ENCODE data around the gene CTDSP2.
"Not testable (repeated sequence)": the region's sequence is repeated elsewhere in the genome, so short reads cannot be mapped to it uniquely, and the experiment has no call there.

CTDSP2 gene

GRCh38 chr12:57882575-57882974 is 36.0 kb upstream of the CTDSP2 start:
- in situ Hi-C loops (cut with MboI; ENCODE audit: low sequenced_read_pairs) = no loop called here

DNA sequence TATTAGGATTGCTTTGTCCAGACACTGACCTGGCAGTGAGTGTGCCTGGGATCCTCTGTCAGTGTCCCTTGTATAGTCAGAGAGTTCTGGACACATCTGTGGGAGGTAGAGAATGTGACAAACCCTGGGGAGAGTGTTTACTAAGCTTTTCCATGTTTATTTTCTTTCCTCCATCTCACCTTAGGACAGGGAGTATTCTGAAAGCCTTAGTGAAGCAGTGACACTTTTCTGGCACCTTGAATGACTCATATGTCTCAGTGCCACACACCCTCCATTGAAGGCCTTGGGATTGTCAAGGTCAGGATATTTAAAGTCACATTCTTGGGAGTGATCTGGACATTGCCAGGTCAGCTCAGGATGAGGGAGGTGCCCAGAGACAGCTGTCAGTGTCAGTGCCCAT is 34.9 kb upstream of the CTDSP2 start:
- in situ Hi-C loops (cut with MboI; ENCODE audit: low sequenced_read_pairs) = no loop called here

DNA sequence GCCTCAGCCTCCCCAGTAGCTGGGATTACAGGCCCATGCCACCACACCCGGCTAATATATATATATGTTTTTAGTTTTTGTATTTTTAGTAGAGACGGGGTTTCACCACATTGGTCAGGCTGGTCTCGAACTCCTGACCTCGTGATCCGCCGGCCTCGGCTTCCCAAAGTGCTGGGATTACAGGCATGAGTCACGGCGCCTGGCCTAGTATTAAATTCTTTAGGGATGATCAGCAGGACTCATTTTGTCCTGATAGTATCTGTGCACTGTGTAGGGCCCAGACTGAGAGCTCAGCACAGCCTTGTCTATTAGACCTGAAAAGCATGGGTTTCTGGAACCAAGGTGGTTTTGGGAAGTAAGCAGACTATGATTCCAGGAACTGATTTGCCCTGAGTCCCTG is 34.5 kb upstream of the CTDSP2 start:
- in situ Hi-C loops (cut with MboI; ENCODE audit: low sequenced_read_pairs) = not testable (repeated sequence)

DNA sequence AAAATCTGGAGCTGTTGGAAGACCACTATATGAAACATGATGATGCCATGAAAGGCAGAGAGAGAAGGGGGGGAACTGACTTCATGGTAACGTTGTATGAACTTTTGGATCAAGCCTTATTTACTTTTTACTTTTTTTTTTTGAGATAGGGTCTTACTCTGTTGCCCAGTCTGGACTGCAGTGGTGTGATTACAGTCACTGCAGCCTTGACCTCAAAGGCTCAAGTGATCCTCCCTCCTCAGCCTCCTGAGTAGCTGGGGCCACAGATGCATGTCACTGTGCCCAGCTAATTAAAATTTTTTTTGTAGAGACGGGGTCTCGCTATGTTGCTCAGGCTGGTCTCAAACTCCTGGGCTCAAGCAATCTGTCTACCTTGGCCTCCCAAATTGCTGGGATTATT is 31.3 kb upstream of the CTDSP2 start:
- in situ Hi-C loops (cut with MboI; ENCODE audit: low sequenced_read_pairs) = no loop called here

DNA sequence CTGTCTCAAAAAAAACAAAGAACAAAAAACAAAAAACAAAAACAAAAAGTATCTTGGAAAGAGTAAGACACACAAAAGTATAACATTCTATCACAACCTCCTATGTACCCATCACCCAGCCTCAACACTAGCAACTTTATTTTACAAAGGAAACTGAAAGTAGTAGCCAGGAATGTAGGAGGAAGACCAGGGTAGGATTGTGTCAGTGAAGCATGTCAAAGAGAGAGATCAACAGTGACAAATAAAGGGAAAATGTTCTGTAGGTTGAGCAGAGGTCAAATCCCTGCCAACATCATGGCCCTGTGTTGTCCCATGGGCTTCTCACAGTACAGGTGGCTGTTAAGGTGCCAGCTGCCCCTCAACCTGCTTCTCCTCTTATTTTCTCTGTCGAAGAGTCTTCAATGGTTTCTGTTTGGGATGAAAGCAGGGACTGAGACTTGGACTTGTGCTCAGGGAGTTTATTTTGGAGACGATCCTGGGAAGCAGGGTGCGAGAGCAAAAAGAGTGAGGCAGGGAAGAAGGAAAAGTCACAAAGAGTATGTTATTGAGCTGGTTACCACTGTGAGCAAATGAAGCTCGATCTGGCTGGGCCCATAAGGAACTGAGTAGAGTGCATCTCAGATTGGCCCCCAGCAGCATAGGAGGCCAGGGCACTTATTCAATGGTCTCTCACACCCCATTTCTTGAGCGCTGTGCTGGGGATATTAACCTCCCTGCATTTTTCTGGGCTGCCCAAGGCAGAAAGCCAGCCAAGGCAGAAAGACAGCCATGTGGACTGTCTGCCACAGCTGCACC is 29.4 kb upstream of the CTDSP2 start:
- in situ Hi-C loops (cut with MboI; ENCODE audit: low sequenced_read_pairs) = no loop called here

GRCh38 chr12:57874166-57875108 is 27.9 kb upstream of the CTDSP2 start:
- in situ Hi-C loops (cut with MboI; ENCODE audit: low sequenced_read_pairs) = no loop called here

DNA sequence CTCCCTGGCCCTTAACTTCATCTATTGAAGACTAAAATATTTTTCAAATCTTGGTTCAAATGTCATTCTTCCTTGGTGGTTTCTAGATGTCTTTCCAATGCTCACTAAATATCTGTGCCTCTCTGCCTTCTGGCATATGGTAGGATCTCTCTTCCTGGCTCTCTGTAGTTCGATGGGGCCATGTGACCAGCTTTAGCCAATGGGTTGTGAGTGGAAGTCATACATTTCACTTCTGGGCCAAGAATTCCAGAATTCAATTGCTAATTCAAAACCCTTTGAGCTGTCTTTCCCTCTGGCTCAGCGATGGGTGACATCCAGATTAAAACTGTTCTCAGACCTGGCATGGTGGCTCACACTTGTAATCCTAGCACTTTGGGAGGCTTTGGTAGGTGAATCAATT is 25.8 kb upstream of the CTDSP2 start:
- in situ Hi-C loops (cut with MboI; ENCODE audit: low sequenced_read_pairs) = no loop called here

- in situ Hi-C loops (cut with MboI; ENCODE audit: low sequenced_read_pairs) = no loop called here
Measured at GRCh38 chr12:57869927-57870318, 23.4 kb upstream of the CTDSP2 start.

- in situ Hi-C loops (cut with MboI; ENCODE audit: low sequenced_read_pairs) = no loop called here
Measured at GRCh38 chr12:57869298-57869926, 22.9 kb upstream of the CTDSP2 start.

DNA sequence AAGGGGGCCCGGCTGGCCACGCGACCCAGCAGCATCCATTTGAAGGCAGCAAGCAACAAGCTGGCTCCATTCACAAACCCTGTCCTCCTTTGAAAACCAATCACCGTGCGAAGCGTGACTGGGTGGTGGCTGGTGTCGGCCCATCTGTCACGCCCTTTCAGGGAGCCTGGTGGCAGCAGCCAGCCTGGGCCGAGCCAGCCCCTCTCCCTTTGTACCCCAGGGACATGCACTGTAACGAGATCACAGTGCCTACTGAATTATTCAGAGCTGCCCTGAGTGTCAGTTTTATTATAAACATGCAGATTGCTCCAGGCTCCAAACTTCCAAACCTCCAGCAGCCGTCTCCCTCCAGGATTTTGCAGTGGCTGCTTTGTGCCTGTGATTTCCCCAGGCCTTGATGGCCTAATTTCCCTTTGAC is 22.3 kb upstream of the CTDSP2 start:
- in situ Hi-C loops (cut with MboI; ENCODE audit: low sequenced_read_pairs) = no loop called here

GRCh38 chr12:57868221-57868620 is 21.7 kb upstream of the CTDSP2 start:
- in situ Hi-C loops (cut with MboI; ENCODE audit: low sequenced_read_pairs) = no loop called here

DNA sequence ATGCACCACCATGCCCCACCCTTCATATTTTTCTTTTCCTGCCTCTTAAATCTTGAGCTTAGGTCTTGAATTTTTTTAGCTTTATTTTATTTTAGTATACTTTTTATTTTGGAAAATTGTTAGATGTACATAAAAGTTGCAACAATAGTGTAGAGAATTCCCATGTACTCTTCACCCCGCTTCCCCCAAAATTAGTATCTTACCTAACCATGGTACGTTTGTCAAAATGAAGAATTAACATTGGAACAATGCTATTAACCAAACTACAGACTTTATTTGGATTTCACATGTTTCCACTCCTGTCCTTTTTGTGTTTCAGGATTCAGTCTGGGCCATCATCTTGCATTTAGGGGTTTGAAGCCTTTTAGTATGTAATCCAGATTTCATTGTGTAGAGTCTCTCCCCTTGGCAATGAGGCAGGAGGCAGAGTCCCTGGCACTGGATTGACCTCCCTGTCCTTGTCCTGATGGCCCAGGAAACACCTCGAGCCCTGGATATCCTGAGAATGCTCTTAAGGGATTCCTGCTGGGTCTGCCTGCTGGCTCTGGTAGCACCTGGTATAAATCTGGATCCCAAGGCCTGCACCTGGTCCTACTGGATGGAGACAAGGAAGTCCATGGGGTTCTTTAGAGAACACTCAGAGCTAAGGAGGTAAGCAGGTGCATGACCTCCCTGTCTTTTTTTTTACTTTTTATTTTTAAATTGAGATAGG is 19.9 kb upstream of the CTDSP2 start:
- in situ Hi-C loops (cut with MboI; ENCODE audit: low sequenced_read_pairs) = no loop called here

DNA sequence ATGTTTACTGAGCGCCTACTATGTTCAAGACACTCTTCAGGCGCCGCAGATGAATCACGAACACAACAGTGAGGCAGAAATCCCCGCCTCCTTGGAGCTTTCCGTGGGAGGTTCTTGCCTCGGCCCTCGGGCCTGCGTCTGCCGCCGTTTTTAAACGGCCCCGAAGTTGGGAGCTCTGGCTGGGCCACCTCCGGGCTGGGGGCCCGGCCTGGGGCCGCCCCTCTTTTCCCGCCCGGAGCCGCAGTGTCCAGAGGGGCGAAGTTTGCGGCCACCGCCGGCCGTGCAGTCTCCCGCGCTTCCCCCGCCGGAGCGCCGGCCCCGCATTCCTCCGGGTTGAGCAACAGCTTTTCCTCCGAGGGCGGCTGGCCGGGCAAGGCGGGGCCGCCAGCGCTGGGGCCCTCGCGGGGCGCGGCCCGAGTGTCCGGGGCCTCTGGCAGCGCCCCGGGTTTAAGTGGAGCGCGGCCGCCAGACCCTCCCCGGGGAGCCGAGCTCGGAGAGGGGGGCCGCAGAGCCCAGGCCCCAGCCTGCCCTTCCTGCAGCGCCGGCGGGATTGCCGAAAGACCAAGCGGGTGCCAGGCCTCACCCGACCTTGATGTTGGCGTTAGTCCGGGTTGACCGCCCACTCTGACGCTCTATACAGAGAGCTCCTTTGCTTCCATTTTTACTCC is 18.7 kb upstream of the CTDSP2 start:
- in situ Hi-C loops (cut with MboI; ENCODE audit: low sequenced_read_pairs) = no loop called here

GRCh38 chr12:57864442-57865083 is 18.0 kb upstream of the CTDSP2 start:
- in situ Hi-C loops (cut with MboI; ENCODE audit: low sequenced_read_pairs) = no loop called here

DNA sequence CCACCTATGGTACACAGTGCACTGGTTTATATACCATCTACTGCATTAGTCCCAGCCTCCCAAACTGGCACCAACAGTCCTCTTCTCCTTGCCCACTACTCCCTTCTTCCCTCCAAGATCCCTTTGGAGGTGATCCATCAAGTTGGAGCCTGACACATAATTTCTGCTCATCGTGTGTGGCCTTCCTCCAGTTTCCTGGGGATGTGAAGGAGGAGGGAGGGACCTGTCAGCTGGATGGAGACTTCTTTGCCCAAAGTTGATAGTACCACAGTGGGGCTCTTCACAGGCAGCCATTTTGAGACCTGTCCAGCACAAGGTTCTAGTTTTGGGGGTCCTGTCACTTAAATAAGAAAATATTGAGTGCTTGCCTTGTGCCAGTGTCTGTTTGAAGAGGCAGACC is 17.1 kb upstream of the CTDSP2 start:
- in situ Hi-C loops (cut with MboI; ENCODE audit: low sequenced_read_pairs) = no loop called here

DNA sequence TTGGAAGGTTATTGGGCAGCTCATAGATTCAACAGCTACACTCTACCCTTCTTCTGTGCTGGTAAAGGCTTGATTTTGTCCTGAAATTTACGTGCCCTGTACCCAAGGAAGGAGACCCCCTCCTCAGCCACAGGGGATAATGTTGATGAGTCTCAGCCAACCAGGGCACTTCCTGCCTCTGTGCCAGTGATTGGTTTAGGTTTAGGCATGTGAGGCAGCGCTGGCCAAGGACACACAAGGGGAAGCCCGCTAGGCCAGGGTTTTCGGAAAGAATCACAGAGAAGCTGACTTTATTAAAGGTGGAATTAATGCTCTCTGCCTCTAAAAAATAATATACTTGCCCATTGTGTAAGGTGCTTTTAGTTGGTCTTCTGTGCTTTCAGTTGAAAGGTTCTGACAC is 15.4 kb upstream of the CTDSP2 start:
- in situ Hi-C loops (cut with MboI; ENCODE audit: low sequenced_read_pairs) = no loop called here

GRCh38 chr12:57860883-57861282 is 14.4 kb upstream of the CTDSP2 start:
- in situ Hi-C loops (cut with MboI; ENCODE audit: low sequenced_read_pairs) = not testable (repeated sequence)

- in situ Hi-C loops (cut with MboI; ENCODE audit: low sequenced_read_pairs) = no loop called here
Measured at GRCh38 chr12:57859121-57859520, 12.6 kb upstream of the CTDSP2 start.

DNA sequence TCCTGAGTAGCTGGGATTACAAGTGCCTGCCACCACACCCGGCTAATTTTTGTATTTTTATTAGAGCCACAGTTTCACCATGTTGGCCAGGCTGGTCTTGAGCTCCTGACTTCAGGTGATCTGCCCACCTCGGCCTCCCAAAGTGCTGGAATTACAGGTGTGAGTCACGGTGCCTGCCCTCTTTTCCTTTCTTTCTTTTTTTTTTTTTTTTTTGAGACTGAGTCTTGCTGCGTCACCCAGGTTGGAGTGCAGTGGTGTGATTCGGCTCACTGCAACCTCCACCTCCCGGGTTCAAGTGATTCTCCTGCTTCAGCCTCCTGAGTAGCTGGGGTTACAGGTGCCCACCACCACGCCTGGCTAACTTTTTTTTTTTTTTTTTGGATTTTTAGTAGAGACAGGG is 11.6 kb upstream of the CTDSP2 start:
- in situ Hi-C loops (cut with MboI; ENCODE audit: low sequenced_read_pairs) = not testable (repeated sequence)

DNA sequence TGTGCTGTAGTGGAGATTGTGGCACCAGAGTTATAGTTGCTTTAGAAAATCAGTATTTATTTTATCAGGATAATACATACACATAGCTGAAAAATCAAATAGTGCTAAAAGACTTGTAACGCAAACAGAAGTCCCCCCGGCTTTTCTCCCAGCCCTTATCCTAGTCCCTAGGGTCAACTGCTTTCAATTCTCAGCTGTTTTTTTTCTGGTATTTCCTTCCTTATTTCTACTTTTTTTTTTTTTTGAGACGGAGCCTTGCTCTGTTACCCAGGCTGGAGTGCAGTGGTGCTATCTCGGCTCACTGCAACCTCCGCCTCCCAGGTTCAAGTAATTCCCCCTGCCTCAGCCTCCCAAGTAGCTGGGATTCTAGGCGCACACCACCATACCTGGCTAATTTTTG is 8.4 kb upstream of the CTDSP2 start:
- in situ Hi-C loops (cut with MboI; ENCODE audit: low sequenced_read_pairs) = no loop called here
